HG03135 (cell line): ENCODE data around the gene ASAP3.

ENCODE experiments used
- ATAC-seq: cut with Tn5 transposase; IDR thresholded peaks from one replicate; pipeline ENCODE4 v1.9.1; 2021; ENCODE audit warnings: mild to moderate bottlenecking, moderate library complexity; ENCODE audit not compliant: unreplicated experiment

ASAP3 gene

GRCh38 chr1:23450894-23451293, 33.1 kb downstream of the ASAP3 start:
- no peak for ATAC-seq

GRCh38 chr1:23449958-23450357, 34.0 kb downstream of the ASAP3 start:
- no peak for ATAC-seq

GRCh38 chr1:23449306-23449705, 34.7 kb downstream of the ASAP3 start:
- no peak for ATAC-seq

GRCh38 chr1:23448846-23449245, 35.1 kb downstream of the ASAP3 start:
- no peak for ATAC-seq

GRCh38 chr1:23446661-23447310, 37.2 kb downstream of the ASAP3 start:
- ATAC-seq: no peak

GRCh38 chr1:23444596-23445390, 39.2 kb downstream of the ASAP3 start:
- ATAC-seq: no peak

GRCh38 chr1:23444104-23444533, 39.9 kb downstream of the ASAP3 start:
- ATAC-seq: no peak

- no peak for ATAC-seq
Measured at GRCh38 chr1:23442751-23443150, 41.2 kb downstream of the ASAP3 start.

GRCh38 chr1:23441446-23442148, 42.4 kb downstream of the ASAP3 start:
- no peak for ATAC-seq

- no peak for ATAC-seq
Measured at GRCh38 chr1:23438545-23438944, 45.4 kb downstream of the ASAP3 start.

GRCh38 chr1:23437355-23437664, 46.7 kb downstream of the ASAP3 start:
- no peak for ATAC-seq

- ATAC-seq: no peak
Measured at GRCh38 chr1:23436520-23437354, 47.2 kb downstream of the ASAP3 start.

- no peak for ATAC-seq
Measured at GRCh38 chr1:23434260-23434775, 49.7 kb downstream of the ASAP3 start.

- ATAC-seq: no peak
Measured at GRCh38 chr1:23433122-23433521, 50.9 kb downstream of the ASAP3 start.

- no peak for ATAC-seq
Measured at GRCh38 chr1:23431431-23431830, 52.5 kb downstream of the ASAP3 start.

- no peak for ATAC-seq
Measured at GRCh38 chr1:23430803-23431202, 53.2 kb downstream of the ASAP3 start.

- ATAC-seq: no peak
Measured at GRCh38 chr1:23428136-23428905, 55.7 kb downstream of the ASAP3 start.

- no peak for ATAC-seq
Measured at GRCh38 chr1:23427550-23427949, 56.4 kb downstream of the ASAP3 start.

- no peak for ATAC-seq
Measured at GRCh38 chr1:23426828-23427227, 57.2 kb downstream of the ASAP3 start.

GRCh38 chr1:23425193-23425494, 58.8 kb downstream of the ASAP3 start:
- ATAC-seq: no peak
